Osteoblast (primary cell): ENCODE data around the gene MAP4K4. TPM values are rescaled to one million over a fixed set of nuclear protein-coding genes. Genes with fewer than 3 reads are reported as not detected.

Experiments used
- DNase-seq: peaks from one replicate; pipeline ENCODE4 v3.0.0; 2011; ENCODE audit warnings: low spot score, mixed read lengths; ENCODE audit not compliant: insufficient read length; ENCODE audit errors: missing footprints
- H2AFZ ChIP-seq: 2 replicates; pipeline ENCODE4 v1.6.0; 2011; ENCODE audit warnings: mild to moderate bottlenecking, low read length
- H3K27ac ChIP-seq: 2 replicates; pipeline ENCODE4 v1.5.1; 2011; ENCODE audit warnings: mild to moderate bottlenecking, low read depth, low read length, moderate library complexity
- H3K27me3 ChIP-seq: 2 replicates; pipeline ENCODE4 v1.6.0; 2012; ENCODE audit warnings: mild to moderate bottlenecking, control low read depth, inconsistent platforms, low read length, moderate library complexity; ENCODE audit not compliant: insufficient read depth
- H3K36me3 ChIP-seq: 2 replicates; pipeline ENCODE4 v1.5.1; 2011; ENCODE audit warnings: mild to moderate bottlenecking, low read length, control low read depth, moderate library complexity; ENCODE audit not compliant: insufficient read depth
- H3K4me1 ChIP-seq: 2 replicates; pipeline ENCODE4 v1.5.1; 2011; ENCODE audit warnings: mild to moderate bottlenecking, low read length, control low read depth, moderate library complexity; ENCODE audit not compliant: insufficient read depth
- H3K4me2 ChIP-seq: 2 replicates; pipeline ENCODE4 v1.6.0; 2011; ENCODE audit warnings: mild to moderate bottlenecking, low read length; ENCODE audit not compliant: insufficient read depth
- H3K4me3 ChIP-seq: fragments of 200-600 bp; sonication (generic); 3 replicates; pipeline ENCODE4 v1.5.1; 2012; ENCODE audit warnings: mild to moderate bottlenecking, low read length, inconsistent platforms; ENCODE audit not compliant: insufficient read depth
- H3K79me2 ChIP-seq: 2 replicates; pipeline ENCODE4 v1.6.0; 2012; ENCODE audit warnings: mild to moderate bottlenecking, low read length, control low read depth, inconsistent platforms; ENCODE audit not compliant: insufficient read depth
- H3K9me3 ChIP-seq: 2 replicates; pipeline ENCODE4 v1.5.1; 2011; ENCODE audit warnings: low read depth, low read length, control low read depth
- H4K20me1 ChIP-seq: 2 replicates; pipeline ENCODE4 v1.6.0; 2012; ENCODE audit warnings: mild to moderate bottlenecking, low read length, control low read depth; ENCODE audit not compliant: insufficient read depth
- total RNA-seq: library from RNA; depleted of rRNA; stranded (reverse); fragments of >200 nt; gene quantifications from 2 replicates; pipeline ENCODE4 v1.2.3, GENCODE V29; 2012
- TF ChIP-seq, protein P1 (sequence below): IDR thresholded peaks from 2 replicates; pipeline ENCODE4 v1.5.1; 2011; ENCODE audit warnings: mild to moderate bottlenecking, low read depth, low read length, moderate library complexity; ENCODE audit errors: extremely low read depth

MAP4K4 gene
- total RNA-seq, 1 donor = 231 TPM

DNA sequence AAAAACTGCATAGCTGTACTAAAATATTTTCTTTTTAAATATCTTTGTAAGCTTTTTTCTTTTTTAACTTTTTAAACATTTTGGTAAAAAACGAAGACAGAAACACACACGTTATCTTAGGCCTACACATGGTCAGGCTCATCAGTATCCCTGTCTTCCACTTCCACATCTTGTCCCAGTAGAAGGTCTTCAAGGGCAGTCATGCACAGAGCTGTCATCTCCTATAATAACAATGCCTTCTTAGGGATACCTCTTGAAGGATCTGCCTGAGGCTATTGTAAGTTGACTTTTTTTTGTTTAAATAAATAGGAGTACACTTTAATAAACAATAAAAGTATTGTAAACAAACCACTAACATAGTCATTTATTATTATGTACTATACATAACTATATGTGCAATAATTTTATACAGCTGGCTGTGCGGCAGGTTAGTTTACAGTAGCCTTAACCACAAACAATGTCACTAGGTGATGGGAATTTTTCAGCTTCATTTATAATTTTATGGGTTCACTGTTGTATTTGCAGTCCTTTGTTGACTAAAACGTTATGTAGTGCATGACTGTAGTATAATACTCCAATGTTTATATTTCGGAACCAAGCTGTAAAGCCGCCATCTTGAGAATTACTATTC, 124.4 kb downstream of the MAP4K4 start:
- Histone ChIP-seq H3K4me3 (no peak overlapping the region), H3K27me3 (no peaks in the 10 kb centered on the region), H3K27ac (peak overlapping the region; percentile 87), H4K20me1 (peaks cover 41% of the 10 kb centered on the region), H3K79me2 (peaks cover 89% of the 10 kb centered on the region), H2AFZ (no peak overlapping the region), H3K36me3 (peaks cover 13% of the 10 kb centered on the region), H3K4me1 (peaks cover 84% of the 10 kb centered on the region), H3K4me2 (no peak overlapping the region), H3K9me3 (no peaks in the 10 kb centered on the region)
- TF ChIP-seq, protein P1, sequence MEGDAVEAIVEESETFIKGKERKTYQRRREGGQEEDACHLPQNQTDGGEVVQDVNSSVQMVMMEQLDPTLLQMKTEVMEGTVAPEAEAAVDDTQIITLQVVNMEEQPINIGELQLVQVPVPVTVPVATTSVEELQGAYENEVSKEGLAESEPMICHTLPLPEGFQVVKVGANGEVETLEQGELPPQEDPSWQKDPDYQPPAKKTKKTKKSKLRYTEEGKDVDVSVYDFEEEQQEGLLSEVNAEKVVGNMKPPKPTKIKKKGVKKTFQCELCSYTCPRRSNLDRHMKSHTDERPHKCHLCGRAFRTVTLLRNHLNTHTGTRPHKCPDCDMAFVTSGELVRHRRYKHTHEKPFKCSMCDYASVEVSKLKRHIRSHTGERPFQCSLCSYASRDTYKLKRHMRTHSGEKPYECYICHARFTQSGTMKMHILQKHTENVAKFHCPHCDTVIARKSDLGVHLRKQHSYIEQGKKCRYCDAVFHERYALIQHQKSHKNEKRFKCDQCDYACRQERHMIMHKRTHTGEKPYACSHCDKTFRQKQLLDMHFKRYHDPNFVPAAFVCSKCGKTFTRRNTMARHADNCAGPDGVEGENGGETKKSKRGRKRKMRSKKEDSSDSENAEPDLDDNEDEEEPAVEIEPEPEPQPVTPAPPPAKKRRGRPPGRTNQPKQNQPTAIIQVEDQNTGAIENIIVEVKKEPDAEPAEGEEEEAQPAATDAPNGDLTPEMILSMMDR = no peak
- DNase-seq = no peak

DNA sequence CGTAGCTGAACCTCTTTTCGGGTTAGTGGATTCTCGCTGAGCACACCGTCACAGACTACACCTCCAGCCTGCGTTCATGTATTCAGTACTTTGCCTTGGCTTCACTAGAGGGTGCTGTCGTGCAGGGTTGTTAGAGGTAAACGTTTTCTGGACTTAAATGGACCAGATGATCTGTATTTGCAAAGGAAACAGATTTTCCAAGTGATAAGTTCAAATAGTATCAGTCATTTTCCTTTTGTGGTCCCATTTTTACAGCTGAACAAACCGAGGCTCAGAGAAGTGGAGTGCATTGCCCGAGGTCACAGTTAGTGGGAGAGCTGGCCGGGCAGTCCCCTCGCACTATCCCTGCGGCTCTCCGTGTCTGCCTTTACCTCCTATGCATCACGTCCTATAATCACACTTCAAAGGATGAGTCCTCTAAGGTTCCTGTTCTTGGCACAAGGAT, 125.9 kb downstream of the MAP4K4 start:
- Histone ChIP-seq H3K4me3 (peak overlapping the region; percentile 43), H3K27me3 (no peaks in the 10 kb centered on the region), H2AFZ (no peak overlapping the region), H3K9me3 (no peaks in the 10 kb centered on the region), H3K4me1 (peaks cover 89% of the 10 kb centered on the region), H3K27ac (peak overlapping the region; percentile 87), H4K20me1 (peaks cover 31% of the 10 kb centered on the region), H3K36me3 (peaks cover 20% of the 10 kb centered on the region), H3K4me2 (peak overlapping the region; percentile 77), H3K79me2 (peaks cover 87% of the 10 kb centered on the region)
- no peak for DNase-seq
- TF ChIP-seq, protein P1 = peak; percentile 74

DNA sequence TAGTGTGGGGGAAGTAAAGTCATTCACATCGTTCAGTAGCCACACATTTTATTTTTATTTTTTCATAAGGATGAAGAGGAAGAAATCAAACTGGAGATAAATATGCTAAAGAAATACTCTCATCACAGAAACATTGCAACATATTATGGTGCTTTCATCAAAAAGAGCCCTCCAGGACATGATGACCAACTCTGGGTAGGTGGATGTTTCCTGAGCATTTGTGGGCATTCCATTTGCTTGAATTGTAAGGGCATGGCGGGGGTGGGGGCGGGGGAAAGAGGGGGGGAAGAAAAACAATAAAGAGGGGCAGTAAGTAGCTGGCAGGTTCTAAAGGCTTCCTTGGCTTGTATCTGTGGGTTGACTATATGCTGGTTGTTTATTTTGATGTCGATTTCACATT, 126.4 kb downstream of the MAP4K4 start:
- Histone ChIP-seq H3K27ac (peak overlapping the region; percentile 87), H3K4me2 (peak overlapping the region; percentile 77)
- DNase-seq = no peak

DNA sequence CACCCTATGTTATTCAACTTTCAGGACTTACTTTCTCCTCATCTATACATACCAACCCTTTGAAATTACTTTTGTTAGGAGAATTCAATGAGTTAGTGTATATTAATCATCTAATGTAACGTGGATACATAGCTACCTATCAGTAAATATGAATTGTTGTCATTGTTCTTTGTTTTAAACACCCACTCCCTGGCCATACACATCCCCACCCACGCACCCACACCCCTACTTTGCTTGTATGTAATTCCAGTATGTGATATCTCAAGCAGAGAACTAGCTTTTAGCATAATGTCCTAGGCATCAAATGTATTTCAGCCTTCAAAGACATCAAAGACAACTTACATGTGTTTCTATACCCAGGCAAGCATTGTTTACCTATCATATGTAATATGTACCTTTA, 129.2 kb downstream of the MAP4K4 start:
- Histone ChIP-seq H3K4me1 (peaks cover 89% of the 10 kb centered on the region), H3K9me3 (no peaks in the 10 kb centered on the region), H3K4me2 (peak overlapping the region; percentile 67), H3K27me3 (no peaks in the 10 kb centered on the region), H2AFZ (no peak overlapping the region), H4K20me1 (peaks cover 22% of the 10 kb centered on the region), H3K27ac (peak overlapping the region; percentile 95), H3K36me3 (peaks cover 44% of the 10 kb centered on the region), H3K4me3 (no peak overlapping the region), H3K79me2 (peaks cover 86% of the 10 kb centered on the region)
- DNase-seq = no peak
- TF ChIP-seq, protein P1 = no peak

More for the DNA sequence above, 126.4 kb downstream of the MAP4K4 start:
- Histone ChIP-seq H2AFZ (no peak overlapping the region), H3K36me3 (peaks cover 25% of the 10 kb centered on the region), H3K9me3 (no peaks in the 10 kb centered on the region), H3K4me3 (peak overlapping the region; percentile 43), H3K27me3 (no peaks in the 10 kb centered on the region), H4K20me1 (peaks cover 26% of the 10 kb centered on the region), H3K4me1 (peaks cover 89% of the 10 kb centered on the region), H3K79me2 (peaks cover 87% of the 10 kb centered on the region)
- TF ChIP-seq, protein P1 = no peak
